ENCODE results near the gene UNKL. TPM values are rescaled to one million over a fixed set of nuclear protein-coding genes. Genes with fewer than 3 reads are reported as not detected.

The UNKL gene
- total RNA-seq, 1 donor from 2014 or later, result 19.9 TPM

- Histone ChIP-seq H3K4me3 (no peak overlapping the region), H3K27ac (no peak overlapping the region), H3K27me3 (no peaks in the 10 kb centered on the region), H3K36me3 (peaks cover 23% of the 10 kb centered on the region), H3K4me1 (peaks cover 18% of the 10 kb centered on the region), H3K9me3 (no peaks in the 10 kb centered on the region)
- no peak for TF ChIP-seq CTCF (IDR thresholded peaks at IDR 0.05)
- ATAC-seq (no peak), DNase-seq (no peak)
- intact Hi-C loops (cut with DNase I), result no loop called here
These were observed 66.5 kb downstream of the UNKL start for GRCh38 chr16:1347962-1348361.

- DNase-seq (no peak), ATAC-seq (no peak)
- Histone ChIP-seq H3K27ac (no peak overlapping the region), H3K4me3 (no peak overlapping the region), H3K36me3 (peaks cover 23% of the 10 kb centered on the region), H3K27me3 (no peaks in the 10 kb centered on the region), H3K9me3 (no peaks in the 10 kb centered on the region), H3K4me1 (peaks cover 15% of the 10 kb centered on the region)
- TF ChIP-seq CTCF (IDR thresholded peaks at IDR 0.05), result no peak
- intact Hi-C loops (cut with DNase I), result no loop called here
These were observed 67.1 kb downstream of the UNKL start for GRCh38 chr16:1347286-1347855.

- no peak for ATAC-seq
- H3K4me1 ChIP-seq, result peaks cover 17% of the 10 kb centered on the region
- intact Hi-C loops (cut with DNase I), result no loop called here
- DNase-seq, result no peak
- no peaks in the 10 kb centered on the region for H3K9me3 ChIP-seq
- no peaks in the 10 kb centered on the region for H3K27me3 ChIP-seq
- H3K4me3 ChIP-seq, result no peak overlapping the region
- no peak overlapping the region for H3K27ac ChIP-seq
- peaks cover 23% of the 10 kb centered on the region for H3K36me3 ChIP-seq
- TF ChIP-seq CTCF (IDR thresholded peaks at IDR 0.05), result no peak
These were observed 67.8 kb downstream of the UNKL start for GRCh38 chr16:1346422-1347285.

- H3K4me1 ChIP-seq, result peaks cover 15% of the 10 kb centered on the region
- H3K27me3 ChIP-seq, result no peaks in the 10 kb centered on the region
- no peak overlapping the region for H3K27ac ChIP-seq
- intact Hi-C loops (cut with DNase I), result no loop called here
- DNase-seq (no peak), ATAC-seq (no peak)
- no peaks in the 10 kb centered on the region for H3K9me3 ChIP-seq
- no peak overlapping the region for H3K4me3 ChIP-seq
- H3K36me3 ChIP-seq, result peaks cover 23% of the 10 kb centered on the region
- TF ChIP-seq CTCF (IDR thresholded peaks at IDR 0.05), result no peak
These were observed 68.7 kb downstream of the UNKL start for GRCh38 chr16:1345651-1346421.

- no peak overlapping the region for H3K27ac ChIP-seq
- intact Hi-C loops (cut with DNase I), result no loop called here
- H3K4me1 ChIP-seq, result peaks cover 8% of the 10 kb centered on the region
These were observed 69.4 kb downstream of the UNKL start for GRCh38 chr16:1345087-1345486.

More at GRCh38 chr16:1345087-1345486, 69.4 kb downstream of the UNKL start:
- Histone ChIP-seq H3K27me3 (no peaks in the 10 kb centered on the region), H3K4me3 (no peak overlapping the region), H3K36me3 (peaks cover 19% of the 10 kb centered on the region), H3K9me3 (no peaks in the 10 kb centered on the region)
- ATAC-seq, result no peak
- no peak for DNase-seq
- no peak for TF ChIP-seq CTCF (IDR thresholded peaks at IDR 0.05)
